GM12873 (cell line): ENCODE data around the gene CCL14.

Source experiments
- TF ChIP-seq, protein P1 (sequence below): IDR thresholded peaks from 2 replicates; pipeline ENCODE4 v1.5.1; 2012; ENCODE audit warnings: low read depth, mild to moderate bottlenecking, moderate library complexity, low read length, control low read depth; ENCODE audit not compliant: insufficient read depth; ENCODE audit errors: missing control alignments

CCL14 gene

DNA sequence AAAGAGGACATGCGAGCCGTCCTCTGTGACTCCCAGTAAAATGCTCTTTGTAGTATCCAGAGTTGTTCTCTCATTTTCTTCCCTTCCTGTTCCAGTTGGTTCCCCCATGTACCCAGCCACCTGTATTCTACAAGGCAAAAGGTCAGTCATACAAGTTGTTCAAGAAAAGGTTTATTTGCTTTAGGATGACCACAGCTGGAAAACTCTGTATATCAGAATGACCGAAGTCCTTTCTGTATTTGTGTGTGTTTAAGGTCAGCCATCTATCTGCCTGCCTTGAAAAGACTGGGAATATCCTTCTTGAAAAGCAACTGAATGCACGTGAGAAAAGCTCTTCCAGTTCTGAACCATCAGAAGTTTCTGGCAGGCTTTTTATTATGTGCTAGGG is 13.6 kb downstream of the CCL14 start:
- TF ChIP-seq, protein P1, sequence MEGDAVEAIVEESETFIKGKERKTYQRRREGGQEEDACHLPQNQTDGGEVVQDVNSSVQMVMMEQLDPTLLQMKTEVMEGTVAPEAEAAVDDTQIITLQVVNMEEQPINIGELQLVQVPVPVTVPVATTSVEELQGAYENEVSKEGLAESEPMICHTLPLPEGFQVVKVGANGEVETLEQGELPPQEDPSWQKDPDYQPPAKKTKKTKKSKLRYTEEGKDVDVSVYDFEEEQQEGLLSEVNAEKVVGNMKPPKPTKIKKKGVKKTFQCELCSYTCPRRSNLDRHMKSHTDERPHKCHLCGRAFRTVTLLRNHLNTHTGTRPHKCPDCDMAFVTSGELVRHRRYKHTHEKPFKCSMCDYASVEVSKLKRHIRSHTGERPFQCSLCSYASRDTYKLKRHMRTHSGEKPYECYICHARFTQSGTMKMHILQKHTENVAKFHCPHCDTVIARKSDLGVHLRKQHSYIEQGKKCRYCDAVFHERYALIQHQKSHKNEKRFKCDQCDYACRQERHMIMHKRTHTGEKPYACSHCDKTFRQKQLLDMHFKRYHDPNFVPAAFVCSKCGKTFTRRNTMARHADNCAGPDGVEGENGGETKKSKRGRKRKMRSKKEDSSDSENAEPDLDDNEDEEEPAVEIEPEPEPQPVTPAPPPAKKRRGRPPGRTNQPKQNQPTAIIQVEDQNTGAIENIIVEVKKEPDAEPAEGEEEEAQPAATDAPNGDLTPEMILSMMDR: no peak

DNA sequence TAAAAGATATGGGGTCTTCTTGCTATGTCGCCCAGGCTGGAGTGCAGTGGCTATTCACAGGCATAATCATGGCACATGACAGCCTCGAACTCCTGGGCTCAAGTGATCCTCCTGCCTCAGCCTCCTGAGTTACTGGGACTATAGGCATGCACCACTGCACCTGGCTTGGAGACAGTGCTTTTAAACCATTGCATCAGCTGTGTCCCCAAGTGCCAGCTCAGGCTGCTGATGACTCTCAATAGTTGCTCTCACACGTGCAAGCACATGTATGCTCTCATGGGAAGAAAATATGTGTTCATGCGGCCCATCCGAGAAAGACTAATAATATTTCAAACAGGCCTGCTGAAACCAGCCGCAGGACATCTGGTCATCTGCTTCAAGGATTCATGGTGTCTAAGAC is 14.0 kb downstream of the CCL14 start:
- TF ChIP-seq, protein P1: no peak

DNA sequence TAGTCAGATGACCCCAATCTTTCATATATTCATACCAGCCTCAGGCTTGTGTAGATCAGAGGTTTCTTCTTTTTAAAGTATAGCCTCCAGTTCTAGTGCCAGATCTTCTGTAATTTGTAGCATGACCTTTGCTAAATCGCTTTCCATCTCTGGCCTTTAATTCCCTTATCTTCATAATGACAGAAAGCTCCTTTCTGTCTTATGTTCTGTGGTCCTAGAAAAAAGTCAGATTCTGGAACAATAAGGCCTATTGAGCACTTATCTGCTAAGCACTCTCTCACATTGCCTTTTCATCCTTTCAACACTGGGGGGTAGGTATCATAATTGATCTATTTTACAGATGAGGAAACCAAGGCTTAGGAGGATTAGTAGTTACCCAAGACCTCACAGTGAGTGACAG is 14.5 kb downstream of the CCL14 start:
- TF ChIP-seq, protein P1: no peak

DNA sequence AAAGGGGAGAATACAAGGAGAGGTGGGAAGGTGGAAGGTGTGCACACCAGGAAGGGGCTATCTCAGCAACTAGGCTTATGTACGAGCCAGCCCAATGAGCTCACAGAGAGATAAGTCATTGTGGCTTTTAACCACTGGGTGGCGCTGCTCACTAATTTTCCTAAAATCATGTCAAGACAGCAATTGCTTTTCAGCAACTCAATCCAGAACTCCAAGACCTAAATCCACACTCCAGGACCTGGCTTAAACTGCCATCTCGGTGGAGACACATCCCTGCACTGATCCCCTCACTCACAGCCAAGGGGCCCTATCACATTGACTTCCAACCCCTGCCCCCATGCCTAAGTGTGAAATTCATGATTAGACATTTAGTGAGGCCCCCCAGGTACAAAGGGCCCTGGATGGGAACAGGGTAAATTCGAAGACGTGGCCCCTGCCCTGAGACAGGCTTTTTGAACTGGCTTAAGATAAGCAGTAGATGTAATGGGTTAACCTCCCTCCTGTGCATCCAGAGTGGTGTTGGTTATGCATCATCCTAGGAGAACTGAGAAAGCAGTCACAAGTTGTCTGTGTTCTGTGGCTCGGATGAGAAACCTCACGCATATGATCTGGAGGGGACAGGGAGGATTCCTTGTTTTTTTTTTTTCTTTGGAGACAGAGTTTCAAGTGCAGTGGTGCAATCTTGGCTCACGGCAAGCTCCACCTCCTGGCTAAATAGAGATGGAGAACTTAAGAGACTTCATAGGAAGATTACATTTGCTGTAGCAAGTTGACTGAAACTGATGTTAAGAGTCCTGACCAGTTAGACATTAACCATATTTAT is 16.8 kb downstream of the CCL14 start:
- TF ChIP-seq, protein P1: peak; percentile 85

DNA sequence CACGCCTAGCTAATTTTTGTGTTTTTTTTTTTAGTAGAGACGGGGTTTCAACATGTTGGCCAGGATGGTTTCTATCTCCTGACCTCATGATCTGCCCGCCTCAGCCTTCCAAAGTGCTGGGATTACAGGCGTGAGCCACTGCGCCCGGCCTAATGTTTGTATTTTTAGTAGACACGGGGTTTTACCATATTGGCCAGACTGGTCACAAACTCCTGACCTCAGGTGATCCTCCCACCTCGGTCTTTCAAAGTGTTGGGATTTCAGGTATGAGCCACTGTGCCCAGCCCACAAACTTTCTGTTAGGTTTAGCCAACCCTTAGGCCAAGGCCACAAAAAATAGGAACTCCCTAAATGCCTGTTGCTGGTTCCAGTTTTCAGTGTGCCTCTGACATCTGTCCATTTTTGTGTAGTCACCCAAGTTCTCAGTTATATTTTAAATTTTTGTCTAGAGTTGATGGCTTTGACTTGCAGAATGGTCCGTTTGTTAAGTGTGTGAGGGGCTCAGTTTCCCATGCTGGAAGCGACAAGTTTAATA is 17.9 kb downstream of the CCL14 start:
- TF ChIP-seq, protein P1: no peak

DNA sequence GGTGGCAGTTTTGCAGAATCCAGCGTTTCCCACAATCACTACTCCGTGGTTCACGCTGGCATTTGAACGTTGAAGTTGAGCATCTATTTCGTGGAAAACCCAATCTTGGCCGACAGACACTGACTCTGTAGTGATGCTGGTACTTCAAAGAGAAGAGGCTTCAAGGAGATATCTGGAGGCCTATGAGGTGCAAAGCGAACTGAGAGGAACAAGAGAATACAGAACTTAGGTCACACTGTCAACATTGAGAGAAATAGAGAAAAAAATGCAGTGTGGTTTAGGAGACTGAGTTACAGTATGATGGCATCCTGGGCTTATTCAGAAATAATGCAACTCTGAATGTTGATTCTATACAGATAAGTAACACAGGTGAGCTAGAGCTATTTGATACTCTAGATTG is 21.3 kb downstream of the CCL14 start:
- TF ChIP-seq, protein P1: no peak

DNA sequence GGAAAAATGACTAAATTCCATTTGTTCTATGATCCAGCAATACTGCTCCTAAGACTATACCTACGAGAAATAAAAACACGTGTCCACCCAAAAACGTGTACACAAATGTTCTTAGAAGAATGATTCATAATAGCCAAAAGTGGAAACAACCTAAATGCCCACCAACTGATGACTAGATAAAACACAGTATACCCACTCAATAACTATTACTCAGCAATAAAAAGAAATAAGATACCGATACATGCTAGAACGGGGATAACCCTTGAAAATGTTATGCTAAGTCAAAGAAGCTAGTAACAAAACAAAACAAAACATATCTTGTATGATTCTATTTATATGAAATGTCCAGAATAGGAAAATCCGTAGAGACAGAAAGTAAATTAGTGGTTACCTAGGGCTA is 22.9 kb downstream of the CCL14 start:
- TF ChIP-seq, protein P1: no peak
